NCI-H1105 (cell line): ENCODE results near the gene PLXNC1.

Experiments
- DNase-seq: peaks from one replicate; lab custom pipeline; 2025; lab: John Stamatoyannopoulos, UW

The PLXNC1 gene

GRCh38 chr12:94157981-94158411 lies 9.6 kb downstream of the PLXNC1 start:
- no peak for DNase-seq

- no peak for DNase-seq
Measured at GRCh38 chr12:94158666-94159065, 10.3 kb downstream of the PLXNC1 start.

- no peak for DNase-seq
Measured at GRCh38 chr12:94162108-94162507, 13.7 kb downstream of the PLXNC1 start.

- no peak for DNase-seq
Measured at GRCh38 chr12:94163850-94164249, 15.5 kb downstream of the PLXNC1 start.

GRCh38 chr12:94165138-94165537 lies 16.8 kb downstream of the PLXNC1 start:
- no peak for DNase-seq

- DNase-seq, result no peak
Measured at GRCh38 chr12:94165670-94166364, 17.4 kb downstream of the PLXNC1 start.

GRCh38 chr12:94167071-94167755 lies 18.8 kb downstream of the PLXNC1 start:
- no peak for DNase-seq

GRCh38 chr12:94167756-94168416 lies 19.5 kb downstream of the PLXNC1 start:
- no peak for DNase-seq

GRCh38 chr12:94169495-94169894 lies 21.1 kb downstream of the PLXNC1 start:
- no peak for DNase-seq

GRCh38 chr12:94169966-94170689 lies 21.8 kb downstream of the PLXNC1 start:
- DNase-seq, result no peak

- no peak for DNase-seq
Measured at GRCh38 chr12:94170690-94171594, 22.6 kb downstream of the PLXNC1 start.

- DNase-seq, result no peak
Measured at GRCh38 chr12:94171595-94171930, 23.2 kb downstream of the PLXNC1 start.

GRCh38 chr12:94172031-94172430 lies 23.7 kb downstream of the PLXNC1 start:
- DNase-seq, result no peak

GRCh38 chr12:94172973-94173372 lies 24.6 kb downstream of the PLXNC1 start:
- no peak for DNase-seq

GRCh38 chr12:94173660-94174265 lies 25.4 kb downstream of the PLXNC1 start:
- no peak for DNase-seq

- no peak for DNase-seq
Measured at GRCh38 chr12:94174576-94174975, 26.2 kb downstream of the PLXNC1 start.

- DNase-seq, result no peak
Measured at GRCh38 chr12:94175763-94176668, 27.6 kb downstream of the PLXNC1 start.

GRCh38 chr12:94178054-94178453 lies 29.7 kb downstream of the PLXNC1 start:
- no peak for DNase-seq

- no peak for DNase-seq
Measured at GRCh38 chr12:94178882-94179281, 30.5 kb downstream of the PLXNC1 start.

GRCh38 chr12:94179723-94180122 lies 31.3 kb downstream of the PLXNC1 start:
- no peak for DNase-seq
